NB4 (cell line): ENCODE measurements around the gene YES1.
A peak's percentile ranks its signal among the peaks of the same experiment; 100 is the strongest.

Experiments used
- DNase-seq: peaks from one replicate; pipeline ENCODE4 v3.0.0; 2010; ENCODE audit warnings: low read depth
- H3K4me3 ChIP-seq: one replicate; pipeline ENCODE4 v1.5.1; 2011; ENCODE audit warnings: mild to moderate bottlenecking, low read depth, low read length, moderate library complexity
- MAX ChIP-seq: IDR thresholded peaks from 2 replicates; pipeline ENCODE4 v1.6.1; 2011; ENCODE audit warnings: low read depth, low read length
- MYC ChIP-seq: IDR thresholded peaks from 2 replicates; pipeline ENCODE4 v1.6.1; 2011; ENCODE audit warnings: low read depth, low read length
- POLR2A ChIP-seq: IDR thresholded peaks from 2 replicates; pipeline ENCODE4 v1.6.1; 2011; ENCODE audit warnings: mild to moderate bottlenecking; ENCODE audit not compliant: insufficient read length; ENCODE audit errors: extremely low read depth
- TF ChIP-seq, protein P1 (sequence below): IDR thresholded peaks from one replicate; pipeline ENCODE4 v1.5.1; 2012; ENCODE audit warnings: low read depth, low read length

Gene YES1

DNA sequence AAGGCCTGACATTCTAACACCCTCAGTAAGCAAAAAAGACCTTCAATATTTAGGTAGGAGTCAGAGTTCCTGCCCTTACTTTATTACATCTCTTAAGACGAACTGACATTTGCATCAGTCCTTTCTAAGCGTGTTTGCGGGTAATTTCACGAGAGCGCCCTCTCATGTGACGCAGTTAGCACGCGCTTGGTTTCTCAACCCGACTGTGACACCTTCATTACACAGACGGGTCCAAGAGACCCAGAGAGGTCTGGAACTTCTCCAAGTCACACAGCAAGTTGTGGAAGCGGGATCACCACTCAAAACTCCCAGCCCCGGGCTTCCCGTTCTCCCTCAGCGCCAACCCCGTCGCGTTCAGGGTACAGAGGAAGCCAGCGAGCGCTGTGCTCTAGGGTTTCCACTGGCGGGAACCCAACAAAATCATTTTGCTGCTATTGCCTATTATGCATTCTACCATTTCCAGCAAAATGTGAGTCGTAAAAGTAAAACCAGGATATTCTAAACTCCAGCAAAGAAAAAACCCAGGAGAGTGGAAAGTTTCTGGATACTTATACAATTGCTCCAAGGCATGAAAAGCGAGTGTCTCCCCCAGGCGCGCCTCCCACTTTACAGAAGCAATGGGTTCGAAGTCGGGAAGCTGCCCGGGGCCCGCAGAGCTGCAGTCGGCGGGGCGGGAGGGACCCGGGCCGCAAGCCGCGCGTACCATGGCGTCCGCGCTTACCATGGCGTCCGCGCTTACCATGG is 100.2 kb downstream of the YES1 start:
- peak; percentile 87 for DNase-seq
- H3K4me3 ChIP-seq, result peak overlapping the region; percentile 75
- TF ChIP-seq MAX (peak; percentile 80), POLR2A (no peak), MYC (peak; percentile 81)
- TF ChIP-seq, protein P1, sequence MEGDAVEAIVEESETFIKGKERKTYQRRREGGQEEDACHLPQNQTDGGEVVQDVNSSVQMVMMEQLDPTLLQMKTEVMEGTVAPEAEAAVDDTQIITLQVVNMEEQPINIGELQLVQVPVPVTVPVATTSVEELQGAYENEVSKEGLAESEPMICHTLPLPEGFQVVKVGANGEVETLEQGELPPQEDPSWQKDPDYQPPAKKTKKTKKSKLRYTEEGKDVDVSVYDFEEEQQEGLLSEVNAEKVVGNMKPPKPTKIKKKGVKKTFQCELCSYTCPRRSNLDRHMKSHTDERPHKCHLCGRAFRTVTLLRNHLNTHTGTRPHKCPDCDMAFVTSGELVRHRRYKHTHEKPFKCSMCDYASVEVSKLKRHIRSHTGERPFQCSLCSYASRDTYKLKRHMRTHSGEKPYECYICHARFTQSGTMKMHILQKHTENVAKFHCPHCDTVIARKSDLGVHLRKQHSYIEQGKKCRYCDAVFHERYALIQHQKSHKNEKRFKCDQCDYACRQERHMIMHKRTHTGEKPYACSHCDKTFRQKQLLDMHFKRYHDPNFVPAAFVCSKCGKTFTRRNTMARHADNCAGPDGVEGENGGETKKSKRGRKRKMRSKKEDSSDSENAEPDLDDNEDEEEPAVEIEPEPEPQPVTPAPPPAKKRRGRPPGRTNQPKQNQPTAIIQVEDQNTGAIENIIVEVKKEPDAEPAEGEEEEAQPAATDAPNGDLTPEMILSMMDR, result peak; percentile 15

DNA sequence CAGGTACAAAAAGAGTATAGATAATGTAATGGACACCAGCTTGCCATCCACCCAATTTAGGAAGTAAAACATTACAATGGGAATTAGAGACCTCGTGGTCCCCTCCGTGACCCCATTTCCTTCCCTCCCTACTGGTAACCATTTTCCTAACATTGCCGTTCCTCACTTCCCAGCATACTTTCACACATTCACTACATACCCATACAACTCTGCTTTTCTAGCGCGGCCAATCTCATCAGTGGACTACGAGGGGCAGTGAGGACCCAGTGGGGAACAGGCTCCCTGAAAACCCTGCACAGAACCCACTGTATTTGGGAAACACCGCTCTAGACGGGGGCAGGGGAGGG is 100.8 kb downstream of the YES1 start:
- peak overlapping the region; percentile 75 for H3K4me3 ChIP-seq
- no peak for DNase-seq
- TF ChIP-seq, protein P1, result no peak
- TF ChIP-seq MAX (no peak), MYC (no peak), POLR2A (no peak)

DNA sequence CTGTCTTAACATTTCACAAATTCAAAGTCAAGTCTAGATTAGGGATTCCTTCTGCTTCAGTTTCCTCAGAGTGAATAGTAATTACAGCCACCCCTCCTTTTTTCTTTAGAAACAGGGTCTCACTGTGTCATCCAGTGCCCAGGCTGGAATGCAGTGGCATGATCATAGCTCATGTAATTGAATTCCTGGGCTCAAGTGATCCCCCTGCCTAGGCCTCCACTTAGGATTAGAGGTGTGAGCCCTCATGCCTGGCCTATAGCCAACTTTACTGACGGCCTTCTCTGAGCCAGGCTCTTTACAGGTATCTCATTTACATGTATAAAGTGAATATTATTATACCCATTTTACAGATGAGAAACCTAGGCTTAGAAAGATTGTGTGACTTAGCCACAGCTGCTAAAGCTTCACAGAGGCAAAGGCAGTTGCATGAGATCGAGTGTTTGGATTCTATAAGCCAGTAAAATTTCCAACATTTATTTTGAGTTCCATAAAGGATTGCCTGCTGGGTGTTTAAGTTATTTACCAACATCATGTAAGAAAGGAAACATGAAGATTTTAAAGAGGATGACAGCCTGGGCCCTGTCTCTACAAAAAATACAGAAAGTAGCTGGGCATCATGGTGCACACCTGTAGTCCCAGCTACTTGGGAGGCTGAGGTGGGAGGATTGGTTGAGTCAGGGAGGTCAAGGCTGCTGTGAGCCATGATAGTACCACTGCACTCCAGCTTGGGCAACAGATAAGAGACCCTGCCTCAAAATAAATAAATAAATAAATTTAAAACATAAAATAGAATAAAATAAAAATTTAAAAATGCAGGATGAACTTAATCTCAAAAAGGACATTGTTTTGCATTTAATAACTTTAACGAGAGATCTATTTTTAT is 101.4 kb downstream of the YES1 start:
- TF ChIP-seq MYC, result no peak
- no peak for TF ChIP-seq POLR2A
- TF ChIP-seq MAX, result no peak
- TF ChIP-seq, protein P1, result no peak
- no peak for DNase-seq
- peak overlapping the region; percentile 75 for H3K4me3 ChIP-seq

DNA sequence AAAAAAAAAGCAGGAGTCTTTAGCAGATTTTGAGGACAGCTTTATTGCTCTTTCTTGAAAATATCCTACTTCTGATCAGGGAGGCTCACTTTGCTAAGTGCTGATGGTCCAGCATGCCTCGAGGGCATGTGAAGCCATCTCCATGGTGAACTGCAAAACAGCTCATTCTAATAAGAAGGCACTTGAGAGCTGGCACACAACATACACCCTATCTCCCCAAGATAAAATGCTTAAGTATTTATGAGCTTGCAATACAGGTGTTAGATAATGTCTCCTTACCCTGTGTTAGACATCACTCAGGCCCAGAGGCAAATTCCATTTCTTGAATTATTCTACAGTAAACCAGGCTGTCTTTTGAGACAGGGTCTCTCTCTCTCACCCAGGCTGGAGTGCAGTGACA is 102.3 kb downstream of the YES1 start:
- TF ChIP-seq, protein P1, result no peak
- no peak for TF ChIP-seq MYC
- TF ChIP-seq MAX, result no peak
- no peak for TF ChIP-seq POLR2A
- DNase-seq, result no peak
- H3K4me3 ChIP-seq, result no peak overlapping the region

DNA sequence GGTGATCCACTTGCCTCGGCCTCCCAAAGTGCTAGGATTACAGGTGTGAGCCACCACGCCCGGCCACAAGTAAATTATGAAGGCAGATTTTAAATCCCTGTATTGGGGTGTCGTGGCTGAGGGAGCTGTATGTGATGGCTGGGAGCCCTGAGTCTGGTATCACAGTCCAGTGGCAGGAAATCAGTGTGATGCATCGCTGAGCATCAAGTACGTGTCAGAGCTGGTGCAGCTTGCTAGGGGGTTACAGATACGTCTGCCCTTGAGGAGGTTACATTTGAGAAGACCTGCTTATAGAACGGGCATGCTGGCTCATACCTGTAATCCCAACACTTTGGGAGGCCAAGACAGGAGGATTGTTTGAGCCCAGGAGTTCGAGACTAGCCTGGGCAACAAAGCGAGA is 103.9 kb downstream of the YES1 start:
- TF ChIP-seq, protein P1, result no peak
- no peak for TF ChIP-seq POLR2A
- no peak for TF ChIP-seq MYC
- no peak for TF ChIP-seq MAX
- DNase-seq, result no peak
- H3K4me3 ChIP-seq, result no peak overlapping the region
